HG03196 (cell line): ENCODE data around the gene SLC16A1.
"Not testable (repeated sequence)": the region's sequence is repeated elsewhere in the genome, so short reads cannot be mapped to it uniquely, and the experiment has no call there.

Source experiments
- ATAC-seq: cut with Tn5 transposase; IDR thresholded peaks from one replicate; pipeline ENCODE4 v1.9.1; 2021; ENCODE audit not compliant: unreplicated experiment

SLC16A1 gene

GRCh38 chr1:112955773-112956543 is at the start of gene SLC16A1:
TSS of gene SLC16A1 (minus strand) at chr1:112956196. CDS start at chr1:112929308, 26,888 bp downstream.
- peak; percentile 76 for ATAC-seq

- no peak for ATAC-seq
Observed at GRCh38 chr1:113003751-113004690, 48.0 kb upstream of the SLC16A1 start.

DNA sequence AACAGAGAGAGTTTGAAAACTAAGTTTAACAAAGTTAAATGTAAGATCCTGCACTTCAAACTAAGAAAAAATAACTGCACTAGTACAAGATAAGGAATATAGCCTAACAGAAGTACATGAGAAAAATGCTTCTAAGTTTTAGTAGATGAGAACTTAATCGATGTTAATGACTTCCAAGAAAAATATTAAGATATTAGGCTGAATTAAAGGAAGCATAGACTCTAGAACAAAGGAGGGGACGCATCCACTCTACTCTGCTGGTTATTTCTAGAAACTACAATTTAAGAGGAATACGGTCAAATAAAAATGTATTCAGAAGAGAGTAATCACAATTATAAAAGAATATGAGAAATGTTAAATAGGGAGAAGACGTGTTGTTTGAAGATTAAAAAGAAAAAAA is 46.3 kb upstream of the SLC16A1 start:
- no peak for ATAC-seq

DNA sequence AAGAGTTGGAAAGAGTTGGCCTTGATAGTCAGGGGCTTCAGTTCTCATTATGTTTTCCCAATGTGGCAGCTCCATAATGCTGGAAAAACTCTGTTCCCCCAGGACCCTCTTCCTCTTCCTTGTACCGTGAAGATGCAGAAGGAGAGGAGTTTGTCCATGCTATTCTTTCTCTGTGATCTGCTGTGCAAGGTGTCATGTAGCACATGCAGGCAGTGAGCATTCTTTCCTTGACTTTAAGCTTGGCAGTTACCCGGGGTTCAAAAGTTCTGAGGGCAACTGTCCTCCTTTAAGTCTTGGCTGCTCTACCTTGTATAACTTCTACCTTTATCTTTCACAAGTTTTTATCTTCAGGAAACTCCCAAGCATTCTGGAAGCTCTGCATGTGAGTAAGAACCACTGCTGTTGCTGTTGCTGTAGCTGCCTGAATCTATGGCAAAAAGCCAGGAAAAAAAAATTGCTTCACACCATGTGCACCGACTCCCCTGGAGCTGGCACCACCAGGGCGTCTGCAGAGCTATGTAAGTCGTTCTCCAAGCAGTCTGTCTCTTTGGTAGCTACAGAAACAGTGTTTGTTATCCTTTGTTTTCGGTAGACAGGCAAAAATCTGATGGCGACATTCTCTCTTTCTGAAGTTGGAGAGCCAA is 42.7 kb upstream of the SLC16A1 start:
- no peak for ATAC-seq

- no peak for ATAC-seq
Observed at GRCh38 chr1:112997781-112998180, 41.8 kb upstream of the SLC16A1 start.

DNA sequence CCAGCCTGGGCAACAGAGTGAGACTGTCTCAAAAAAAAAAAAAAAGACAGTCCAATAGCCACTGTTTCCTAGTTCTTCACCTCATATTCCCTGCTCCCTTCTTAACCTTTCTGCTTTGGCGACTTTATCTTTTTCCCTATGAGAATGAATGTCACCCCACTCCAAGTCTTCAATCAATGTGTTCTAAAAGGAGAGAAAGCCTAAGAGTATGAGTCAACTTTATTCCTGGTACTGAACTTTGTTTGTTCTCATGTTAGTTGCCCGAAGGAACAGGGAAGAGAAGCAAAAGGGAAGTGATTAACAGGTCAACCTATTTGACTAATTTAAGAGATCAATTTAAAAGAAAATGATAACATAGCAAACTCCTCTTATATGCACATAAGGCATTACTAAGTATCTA is 39.9 kb upstream of the SLC16A1 start:
- ATAC-seq, result no peak

DNA sequence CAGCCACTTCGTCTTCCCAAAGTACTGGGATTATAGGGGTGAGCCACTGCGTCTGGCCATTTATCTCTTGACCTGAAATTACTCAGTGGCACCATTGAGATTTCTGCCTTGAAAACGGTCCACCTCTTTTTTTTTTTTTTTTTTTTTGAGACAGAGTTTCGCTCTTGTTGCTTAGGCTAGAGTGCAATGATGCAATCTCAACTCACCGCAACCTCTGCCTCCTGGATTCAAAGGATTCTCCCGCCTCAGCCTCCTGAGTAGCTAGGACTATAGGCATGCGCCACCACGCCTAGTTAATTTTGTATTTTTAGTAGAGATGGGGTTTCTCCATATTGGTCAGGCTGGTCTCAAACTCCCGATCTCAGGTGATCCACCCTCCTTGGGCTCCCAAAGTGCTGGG is 39.0 kb upstream of the SLC16A1 start:
- not testable (repeated sequence) for ATAC-seq

GRCh38 chr1:112992780-112993179 is 36.8 kb upstream of the SLC16A1 start:
- no peak for ATAC-seq

DNA sequence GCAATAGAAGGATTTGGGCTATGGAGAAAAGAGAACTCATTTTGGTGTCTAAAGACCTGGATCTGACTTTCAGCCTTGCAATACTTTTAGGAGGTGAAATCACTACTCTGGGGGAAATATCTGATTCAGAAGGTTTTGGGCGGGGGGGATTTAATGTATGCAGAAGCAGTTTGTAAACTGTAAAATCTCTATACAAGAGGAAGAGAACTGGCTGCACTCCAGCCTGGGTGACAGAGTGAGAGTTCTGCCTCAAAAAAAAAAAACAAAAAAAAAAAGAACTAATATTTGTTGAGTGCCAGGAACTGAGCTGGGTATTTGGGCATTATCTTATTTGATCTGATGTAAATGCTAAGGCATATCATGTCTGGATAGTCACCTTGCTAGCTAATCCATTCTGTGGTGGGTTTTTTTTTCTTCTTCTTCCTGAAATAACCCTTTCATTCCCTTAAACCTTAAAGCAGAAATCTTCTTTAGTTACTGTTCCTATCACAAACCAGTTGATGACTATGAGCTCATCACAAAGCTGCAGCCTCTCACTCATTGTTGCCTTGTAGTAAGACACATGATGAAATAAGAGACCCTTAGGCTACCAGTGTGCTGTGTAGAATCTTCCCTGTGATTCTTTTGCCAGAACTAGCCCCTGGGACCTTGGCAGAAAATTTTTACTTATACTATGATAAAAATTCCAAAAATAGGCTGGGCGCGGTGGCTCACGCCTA is 35.6 kb upstream of the SLC16A1 start:
- no peak for ATAC-seq

DNA sequence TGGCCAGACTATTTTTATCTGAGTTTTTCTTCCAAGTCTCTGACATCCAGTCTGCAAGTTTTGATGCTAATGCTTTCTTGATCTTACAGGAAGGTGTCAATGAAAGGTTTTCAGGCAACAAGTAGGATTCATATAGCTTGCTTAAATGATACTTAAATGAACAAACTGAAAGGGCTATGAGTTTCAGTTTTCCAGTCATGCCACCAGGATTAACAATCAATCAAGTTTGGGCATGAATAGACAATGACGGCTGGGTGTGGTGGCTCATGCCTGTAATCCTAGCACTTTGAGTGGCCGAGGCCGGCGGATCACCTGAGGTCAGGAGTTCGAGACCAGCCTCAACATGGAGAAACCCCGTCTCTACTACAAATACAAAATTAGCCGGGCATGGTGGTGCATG is 34.3 kb upstream of the SLC16A1 start:
- no peak for ATAC-seq

DNA sequence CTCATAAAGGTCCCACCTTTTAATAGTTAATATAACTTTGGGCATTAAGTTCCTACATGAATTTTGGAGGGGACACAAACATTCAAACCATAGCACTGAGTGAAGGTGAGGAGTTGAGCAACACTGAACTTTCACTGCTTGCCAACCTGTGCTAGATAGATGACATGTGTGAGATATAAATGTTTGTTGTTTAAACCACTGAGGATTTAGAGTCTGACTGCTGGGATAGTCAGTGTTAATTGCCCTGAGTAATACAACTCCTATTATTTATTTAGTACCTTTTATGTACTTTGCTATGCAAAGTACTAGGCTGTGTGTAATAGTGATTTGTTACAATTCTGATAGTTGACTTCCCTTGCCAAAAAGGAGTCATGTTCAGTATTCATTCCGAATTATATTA is 32.4 kb upstream of the SLC16A1 start:
- no peak for ATAC-seq

- peak; percentile 45 for ATAC-seq
Observed at GRCh38 chr1:112985123-112985522, 29.1 kb upstream of the SLC16A1 start.

GRCh38 chr1:112983537-112984131 is 27.6 kb upstream of the SLC16A1 start:
- ATAC-seq, result no peak

- ATAC-seq, result no peak
Observed at GRCh38 chr1:112982853-112983536, 27.0 kb upstream of the SLC16A1 start.

- no peak for ATAC-seq
Observed at GRCh38 chr1:112982328-112982727, 26.3 kb upstream of the SLC16A1 start.

GRCh38 chr1:112981834-112982233 is 25.8 kb upstream of the SLC16A1 start:
- ATAC-seq, result not testable (repeated sequence)

- ATAC-seq, result no peak
Observed at GRCh38 chr1:112981426-112981825, 25.4 kb upstream of the SLC16A1 start.

DNA sequence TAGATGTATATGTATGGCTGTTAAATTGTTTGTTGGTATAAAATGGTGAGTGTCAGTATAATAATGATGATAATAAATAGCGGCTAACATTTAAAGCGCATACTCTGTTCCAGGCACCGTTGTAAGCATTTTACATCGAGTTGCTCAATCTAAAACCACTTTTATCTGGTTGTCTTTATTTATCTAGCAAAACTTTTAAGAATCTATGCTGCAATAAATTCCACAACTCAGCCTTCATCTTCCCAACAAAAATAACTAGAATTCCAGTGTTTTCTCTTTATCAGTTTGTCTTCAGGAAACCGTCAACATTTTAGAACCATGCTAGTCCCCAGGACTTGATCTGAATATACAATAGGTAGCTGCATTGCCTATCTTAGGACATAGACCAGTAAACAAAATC is 19.3 kb upstream of the SLC16A1 start:
- ATAC-seq, result no peak

DNA sequence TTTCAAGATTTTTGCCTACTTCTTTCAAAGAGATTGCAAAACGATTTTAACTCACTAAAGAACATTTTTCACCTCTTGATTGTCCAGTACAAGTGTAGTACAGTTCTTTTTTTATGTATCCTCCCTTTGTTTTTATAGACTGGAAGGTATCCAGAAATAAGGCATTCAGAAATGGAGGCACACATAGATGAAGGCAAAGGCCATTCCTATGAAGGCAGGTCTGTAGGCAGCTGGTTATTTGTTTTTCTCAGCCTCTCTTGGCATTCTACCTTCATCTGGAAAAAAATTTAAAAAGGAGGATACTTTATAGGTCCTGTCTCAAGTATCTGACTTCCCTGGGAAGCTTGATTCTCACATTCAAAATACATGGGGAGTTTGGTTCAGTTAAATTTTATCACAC is 18.6 kb upstream of the SLC16A1 start:
- ATAC-seq, result no peak

- ATAC-seq, result no peak
Observed at GRCh38 chr1:112973788-112974187, 17.8 kb upstream of the SLC16A1 start.
